Liver (tissue), 3 donors: ENCODE measurements around the gene LLGL2.

Experiments
- EGR1 ChIP-seq, 2 donors: IDR thresholded peaks; 2 replicates each; pipeline ENCODE4 v1.6.1; 2016 to 2018; ENCODE audit warnings: antibody characterized with exemption in 2 of 2, low read depth in 2 of 2
- GABPA ChIP-seq, 2 donors: IDR thresholded peaks in 1 of 2; conservative IDR thresholded peaks in 1 of 2; 2 replicates each; pipeline ENCODE4 v1.6.1; 2016; ENCODE audit warnings: antibody characterized with exemption in 2 of 2, mild to moderate bottlenecking in 1 of 2, moderate library complexity in 1 of 2
- HNF4G ChIP-seq: IDR thresholded peaks from 2 replicates; pipeline ENCODE4 v1.6.1; 2016; ENCODE audit warnings: antibody characterized with exemption
- JUND ChIP-seq, 2 donors: IDR thresholded peaks; 2 replicates each; pipeline ENCODE4 v1.6.1; 2016; ENCODE audit warnings: antibody characterized with exemption in 2 of 2
- SP1 ChIP-seq: IDR thresholded peaks from 2 replicates; pipeline ENCODE4 v1.6.1; 2018; ENCODE audit warnings: antibody characterized with exemption, mild to moderate bottlenecking
- TAF1 ChIP-seq: conservative IDR thresholded peaks from 2 replicates; pipeline ENCODE4 v1.6.1; 2016; ENCODE audit warnings: antibody characterized with exemption, mild to moderate bottlenecking
- TF ChIP-seq, protein P1 (sequence below): fragments of 150-350 bp; IDR thresholded peaks from 2 replicates; pipeline ENCODE4 v1.5.1; 2017; ENCODE audit warnings: improper control_type of control experiment, low read depth, low read length; ENCODE audit not compliant: missing input control
- TF ChIP-seq, protein P2 (sequence below): IDR thresholded peaks from 2 replicates; pipeline ENCODE4 v1.6.1; 2016; ENCODE audit warnings: antibody characterized with exemption
- TF ChIP-seq, protein P3 (sequence below): IDR thresholded peaks from 2 replicates; pipeline ENCODE4 v1.6.1; 2016; ENCODE audit warnings: antibody characterized with exemption, mild to moderate bottlenecking
- TF ChIP-seq, protein P4 (sequence below): IDR thresholded peaks from 2 replicates; pipeline ENCODE4 v1.6.1; 2016; ENCODE audit warnings: antibody characterized with exemption
- donor health status: healthy.
- donor health status: healthy.

DNA sequence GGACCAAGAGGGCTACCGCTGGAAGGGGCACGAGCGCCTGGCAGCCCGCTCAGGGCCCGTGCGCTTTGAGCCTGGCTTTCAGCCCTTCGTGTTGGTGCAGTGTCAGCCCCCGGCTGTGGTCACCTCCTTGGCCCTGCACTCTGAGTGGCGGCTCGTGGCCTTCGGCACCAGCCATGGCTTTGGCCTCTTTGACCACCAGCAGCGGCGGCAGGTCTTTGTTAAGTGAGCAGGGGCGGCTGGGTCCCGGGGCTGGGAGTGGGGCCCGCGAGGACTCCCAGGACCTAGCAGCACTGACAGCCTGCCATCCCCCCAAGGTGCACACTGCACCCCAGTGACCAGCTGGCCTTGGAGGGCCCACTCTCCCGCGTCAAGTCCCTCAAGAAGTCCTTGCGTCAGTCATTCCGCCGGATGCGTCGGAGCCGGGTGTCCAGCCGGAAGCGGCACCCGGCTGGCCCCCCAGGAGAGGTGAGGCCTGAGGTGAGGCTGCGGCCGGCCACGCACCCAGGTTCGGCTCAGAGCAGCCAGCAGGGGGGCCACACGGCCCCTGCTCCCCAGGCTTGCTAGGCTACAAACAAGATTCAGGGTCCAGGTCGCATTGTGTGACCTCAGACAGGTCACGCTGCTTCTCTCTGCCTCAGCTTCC lies 44.7 kb downstream of the LLGL2 start:
- TF ChIP-seq, protein P1, sequence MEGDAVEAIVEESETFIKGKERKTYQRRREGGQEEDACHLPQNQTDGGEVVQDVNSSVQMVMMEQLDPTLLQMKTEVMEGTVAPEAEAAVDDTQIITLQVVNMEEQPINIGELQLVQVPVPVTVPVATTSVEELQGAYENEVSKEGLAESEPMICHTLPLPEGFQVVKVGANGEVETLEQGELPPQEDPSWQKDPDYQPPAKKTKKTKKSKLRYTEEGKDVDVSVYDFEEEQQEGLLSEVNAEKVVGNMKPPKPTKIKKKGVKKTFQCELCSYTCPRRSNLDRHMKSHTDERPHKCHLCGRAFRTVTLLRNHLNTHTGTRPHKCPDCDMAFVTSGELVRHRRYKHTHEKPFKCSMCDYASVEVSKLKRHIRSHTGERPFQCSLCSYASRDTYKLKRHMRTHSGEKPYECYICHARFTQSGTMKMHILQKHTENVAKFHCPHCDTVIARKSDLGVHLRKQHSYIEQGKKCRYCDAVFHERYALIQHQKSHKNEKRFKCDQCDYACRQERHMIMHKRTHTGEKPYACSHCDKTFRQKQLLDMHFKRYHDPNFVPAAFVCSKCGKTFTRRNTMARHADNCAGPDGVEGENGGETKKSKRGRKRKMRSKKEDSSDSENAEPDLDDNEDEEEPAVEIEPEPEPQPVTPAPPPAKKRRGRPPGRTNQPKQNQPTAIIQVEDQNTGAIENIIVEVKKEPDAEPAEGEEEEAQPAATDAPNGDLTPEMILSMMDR, result no peak
- TF ChIP-seq HNF4G (no peak), JUND (IDR thresholded peaks at IDR 0.05) (no peak), TAF1 (no peak), SP1 (no peak), EGR1 (IDR thresholded peaks at IDR 0.05; ENCODE audit: low read depth in 2 of 2) (no peak), GABPA (IDR thresholded peaks at IDR 0.05 in 1 of 2, conservative IDR thresholded peaks at IDR 0.05 in 1 of 2) (no peak)
- TF ChIP-seq, protein P2, sequence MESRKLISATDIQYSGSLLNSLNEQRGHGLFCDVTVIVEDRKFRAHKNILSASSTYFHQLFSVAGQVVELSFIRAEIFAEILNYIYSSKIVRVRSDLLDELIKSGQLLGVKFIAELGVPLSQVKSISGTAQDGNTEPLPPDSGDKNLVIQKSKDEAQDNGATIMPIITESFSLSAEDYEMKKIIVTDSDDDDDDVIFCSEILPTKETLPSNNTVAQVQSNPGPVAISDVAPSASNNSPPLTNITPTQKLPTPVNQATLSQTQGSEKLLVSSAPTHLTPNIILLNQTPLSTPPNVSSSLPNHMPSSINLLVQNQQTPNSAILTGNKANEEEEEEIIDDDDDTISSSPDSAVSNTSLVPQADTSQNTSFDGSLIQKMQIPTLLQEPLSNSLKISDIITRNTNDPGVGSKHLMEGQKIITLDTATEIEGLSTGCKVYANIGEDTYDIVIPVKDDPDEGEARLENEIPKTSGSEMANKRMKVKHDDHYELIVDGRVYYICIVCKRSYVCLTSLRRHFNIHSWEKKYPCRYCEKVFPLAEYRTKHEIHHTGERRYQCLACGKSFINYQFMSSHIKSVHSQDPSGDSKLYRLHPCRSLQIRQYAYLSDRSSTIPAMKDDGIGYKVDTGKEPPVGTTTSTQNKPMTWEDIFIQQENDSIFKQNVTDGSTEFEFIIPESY, result no peak
- TF ChIP-seq, protein P3, sequence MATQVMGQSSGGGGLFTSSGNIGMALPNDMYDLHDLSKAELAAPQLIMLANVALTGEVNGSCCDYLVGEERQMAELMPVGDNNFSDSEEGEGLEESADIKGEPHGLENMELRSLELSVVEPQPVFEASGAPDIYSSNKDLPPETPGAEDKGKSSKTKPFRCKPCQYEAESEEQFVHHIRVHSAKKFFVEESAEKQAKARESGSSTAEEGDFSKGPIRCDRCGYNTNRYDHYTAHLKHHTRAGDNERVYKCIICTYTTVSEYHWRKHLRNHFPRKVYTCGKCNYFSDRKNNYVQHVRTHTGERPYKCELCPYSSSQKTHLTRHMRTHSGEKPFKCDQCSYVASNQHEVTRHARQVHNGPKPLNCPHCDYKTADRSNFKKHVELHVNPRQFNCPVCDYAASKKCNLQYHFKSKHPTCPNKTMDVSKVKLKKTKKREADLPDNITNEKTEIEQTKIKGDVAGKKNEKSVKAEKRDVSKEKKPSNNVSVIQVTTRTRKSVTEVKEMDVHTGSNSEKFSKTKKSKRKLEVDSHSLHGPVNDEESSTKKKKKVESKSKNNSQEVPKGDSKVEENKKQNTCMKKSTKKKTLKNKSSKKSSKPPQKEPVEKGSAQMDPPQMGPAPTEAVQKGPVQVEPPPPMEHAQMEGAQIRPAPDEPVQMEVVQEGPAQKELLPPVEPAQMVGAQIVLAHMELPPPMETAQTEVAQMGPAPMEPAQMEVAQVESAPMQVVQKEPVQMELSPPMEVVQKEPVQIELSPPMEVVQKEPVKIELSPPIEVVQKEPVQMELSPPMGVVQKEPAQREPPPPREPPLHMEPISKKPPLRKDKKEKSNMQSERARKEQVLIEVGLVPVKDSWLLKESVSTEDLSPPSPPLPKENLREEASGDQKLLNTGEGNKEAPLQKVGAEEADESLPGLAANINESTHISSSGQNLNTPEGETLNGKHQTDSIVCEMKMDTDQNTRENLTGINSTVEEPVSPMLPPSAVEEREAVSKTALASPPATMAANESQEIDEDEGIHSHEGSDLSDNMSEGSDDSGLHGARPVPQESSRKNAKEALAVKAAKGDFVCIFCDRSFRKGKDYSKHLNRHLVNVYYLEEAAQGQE, result no peak
- TF ChIP-seq, protein P4, sequence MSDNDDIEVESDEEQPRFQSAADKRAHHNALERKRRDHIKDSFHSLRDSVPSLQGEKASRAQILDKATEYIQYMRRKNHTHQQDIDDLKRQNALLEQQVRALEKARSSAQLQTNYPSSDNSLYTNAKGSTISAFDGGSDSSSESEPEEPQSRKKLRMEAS, result no peak
